ENCODE data around the gene DNAH8.
A peak's percentile ranks its signal among the peaks of the same experiment; 100 is the strongest.
"Not testable (repeated sequence)": the region's sequence is repeated elsewhere in the genome, so short reads cannot be mapped to it uniquely, and the experiment has no call there.

The DNAH8 gene

GRCh38 chr6:38846361-38846760, 131.2 kb downstream of the DNAH8 start:
- no peak for DNase-seq

DNA sequence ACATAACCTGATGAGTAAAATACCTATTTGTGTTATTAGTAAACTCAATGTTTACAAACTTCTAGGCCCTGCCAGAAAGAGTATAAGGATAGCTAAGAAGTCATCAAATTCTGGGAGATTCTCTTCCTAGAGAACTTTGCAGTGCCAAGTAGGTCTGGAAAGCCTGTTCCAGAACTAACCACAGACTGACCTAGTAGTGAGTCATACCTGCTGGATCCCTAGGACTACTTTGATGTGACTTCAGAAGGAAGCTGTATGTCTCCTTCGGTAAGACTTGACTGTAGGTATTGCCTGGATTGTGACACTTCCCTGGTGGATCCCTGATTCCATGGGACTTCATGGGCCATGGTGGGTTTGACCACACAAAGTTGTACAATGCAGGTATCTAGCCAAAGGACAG, 131.7 kb downstream of the DNAH8 start:
- DNase-seq = no peak

- DNase-seq = no peak
These were observed 132.4 kb downstream of the DNAH8 start for GRCh38 chr6:38847497-38847896.

DNA sequence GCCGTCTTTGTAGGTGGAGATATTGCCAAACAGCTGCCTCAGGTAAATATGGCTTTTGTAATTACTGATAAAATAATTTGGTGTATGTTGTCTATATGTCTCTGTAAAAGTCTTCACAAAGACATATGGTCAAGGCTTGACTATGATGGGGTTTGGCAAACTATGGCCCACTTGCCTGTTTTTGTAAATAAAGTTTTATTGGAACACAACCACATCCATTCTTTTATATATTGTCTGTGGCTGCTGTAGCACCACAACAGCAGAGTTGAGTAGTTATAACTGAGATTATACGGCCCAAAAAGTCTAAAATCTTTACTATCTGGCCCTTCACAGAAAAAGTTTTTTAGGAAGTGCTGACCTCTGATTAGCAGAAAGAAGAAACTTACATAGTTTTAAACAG, 133.6 kb downstream of the DNAH8 start:
- no peak for DNase-seq

- no peak for DNase-seq
These were observed 137.1 kb downstream of the DNAH8 start for GRCh38 chr6:38852215-38852614.

- DNase-seq = no peak
These were observed 138.1 kb downstream of the DNAH8 start for GRCh38 chr6:38853236-38853635.

DNA sequence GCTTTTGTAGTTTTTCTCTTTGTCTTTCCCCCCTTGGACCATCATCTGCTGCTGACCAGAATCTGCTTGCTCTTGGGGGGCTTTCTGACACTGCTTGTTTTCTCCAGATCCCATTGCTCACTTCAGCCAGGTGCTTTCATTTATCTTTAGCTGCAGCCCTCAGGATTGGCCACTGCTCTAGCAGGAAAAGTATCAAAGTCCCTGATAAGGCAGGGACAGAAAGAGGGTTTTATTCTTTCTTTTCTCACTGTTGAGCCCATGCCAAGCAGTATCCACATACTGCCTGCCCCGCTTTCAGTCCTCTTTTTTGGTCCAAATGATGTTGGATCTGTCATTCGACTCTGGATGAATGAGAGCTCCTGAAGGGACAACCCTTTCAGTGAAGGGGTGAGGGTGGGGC, 141.4 kb downstream of the DNAH8 start:
- no peak for DNase-seq

DNA sequence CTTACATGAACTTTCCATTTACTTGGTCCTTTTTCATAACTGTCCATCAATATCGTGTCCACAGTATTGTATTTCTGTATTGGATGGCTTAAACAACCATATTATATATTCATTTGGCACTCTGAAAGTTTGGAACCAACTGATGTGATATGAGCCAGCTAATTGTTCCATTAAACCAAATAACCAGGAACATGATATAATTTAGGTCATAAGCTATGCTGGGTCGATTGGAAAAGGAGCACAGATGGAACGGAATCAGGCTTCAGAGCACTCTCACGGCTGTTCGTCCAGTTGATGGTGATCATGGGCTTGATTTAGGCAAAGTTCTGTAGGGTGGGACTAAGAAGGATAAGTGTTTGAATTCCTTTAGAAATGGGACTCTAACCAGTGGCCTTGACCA, 142.7 kb downstream of the DNAH8 start:
- DNase-seq = no peak

DNA sequence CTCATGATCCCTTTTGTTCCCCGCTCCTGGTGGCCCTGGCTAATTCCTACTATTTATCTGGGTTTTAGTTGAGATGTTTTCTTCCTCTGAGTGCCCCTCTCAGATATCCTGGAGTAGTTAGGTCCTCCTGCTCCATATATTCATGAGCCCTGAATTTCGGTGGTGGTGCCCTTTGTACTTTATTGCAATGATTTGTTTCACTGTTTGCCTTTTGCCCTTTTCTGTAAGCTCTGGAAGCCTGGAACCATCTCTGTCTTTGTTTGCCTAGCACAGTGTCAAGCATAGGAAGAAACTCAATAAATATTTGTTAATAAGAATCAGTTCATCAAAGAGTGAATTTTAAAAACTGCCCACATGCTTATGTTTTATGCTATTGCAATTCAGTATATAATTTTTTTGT, 144.9 kb downstream of the DNAH8 start:
- no peak for DNase-seq

DNA sequence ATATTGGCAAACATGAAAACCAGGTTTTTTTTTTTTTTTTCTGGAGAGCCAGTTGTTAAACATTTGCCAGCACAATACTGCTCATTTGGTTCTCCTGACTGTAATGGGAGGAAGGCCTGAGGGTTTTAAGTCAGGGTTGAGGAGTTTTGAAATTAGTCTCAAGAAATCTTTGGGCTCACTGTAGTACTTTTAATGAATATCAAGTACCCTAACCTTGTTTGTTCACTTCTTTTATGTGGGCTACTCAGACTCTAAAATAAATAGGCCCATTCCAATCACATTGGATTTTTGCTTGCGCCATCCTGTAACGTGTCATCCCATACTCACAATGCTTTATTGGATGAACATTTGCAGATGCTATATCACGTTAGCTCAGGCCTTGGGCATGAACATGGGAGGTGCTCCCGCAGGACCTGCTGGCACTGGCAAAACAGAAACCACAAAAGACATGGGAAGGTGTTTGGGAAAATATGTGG, 146.9 kb downstream of the DNAH8 start:
- DNase-seq = no peak

DNA sequence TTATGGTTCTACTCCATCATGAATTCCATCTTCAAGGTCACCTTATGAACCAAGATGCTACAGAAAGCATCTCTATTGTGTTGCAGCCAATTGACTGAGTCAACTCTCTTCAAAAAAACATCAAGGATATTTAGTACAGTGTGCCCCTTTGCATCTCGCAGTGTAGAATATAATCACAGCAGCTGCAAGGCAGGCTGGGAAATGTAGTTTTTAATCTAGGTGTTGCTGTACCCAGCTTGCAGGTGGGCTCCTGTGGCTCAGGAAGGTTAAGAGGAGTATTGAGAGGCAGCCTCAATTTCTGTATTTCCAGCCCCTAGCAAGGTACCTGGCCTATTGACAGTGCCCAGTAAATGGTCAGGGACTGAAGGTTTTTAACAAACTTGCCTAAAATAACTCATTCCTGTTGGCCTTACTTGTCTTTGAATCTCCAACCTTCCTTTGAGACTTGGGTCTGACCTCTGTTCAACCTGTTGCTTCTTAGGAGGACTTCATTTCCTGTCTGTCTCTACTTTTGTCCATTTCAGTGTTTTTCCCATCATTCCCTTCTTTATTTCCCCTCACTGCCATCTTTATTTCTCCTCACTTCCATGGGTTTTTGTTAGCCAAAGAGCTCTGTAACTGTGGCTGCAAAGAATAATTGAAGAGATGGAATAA, 150.5 kb downstream of the DNAH8 start:
- DNase-seq = no peak

DNA sequence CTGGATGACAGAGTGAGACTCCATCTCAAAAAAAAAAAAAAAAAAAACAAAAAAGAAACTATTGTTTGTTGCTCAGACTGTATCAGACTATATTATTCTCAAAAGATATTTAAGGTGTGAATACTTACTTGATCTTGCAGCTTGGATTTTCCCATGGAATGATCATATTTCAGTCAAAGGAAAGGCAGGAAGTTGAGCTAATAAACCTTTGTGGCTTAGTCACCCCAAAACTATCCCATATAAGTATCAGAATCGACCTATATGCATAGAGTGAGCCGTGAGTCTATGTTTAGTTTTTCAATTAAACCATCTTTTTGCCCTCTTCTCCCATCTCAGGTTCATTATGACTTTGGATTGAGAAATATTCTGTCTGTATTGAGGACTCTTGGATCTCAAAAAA, 152.6 kb downstream of the DNAH8 start:
- no peak for DNase-seq

DNA sequence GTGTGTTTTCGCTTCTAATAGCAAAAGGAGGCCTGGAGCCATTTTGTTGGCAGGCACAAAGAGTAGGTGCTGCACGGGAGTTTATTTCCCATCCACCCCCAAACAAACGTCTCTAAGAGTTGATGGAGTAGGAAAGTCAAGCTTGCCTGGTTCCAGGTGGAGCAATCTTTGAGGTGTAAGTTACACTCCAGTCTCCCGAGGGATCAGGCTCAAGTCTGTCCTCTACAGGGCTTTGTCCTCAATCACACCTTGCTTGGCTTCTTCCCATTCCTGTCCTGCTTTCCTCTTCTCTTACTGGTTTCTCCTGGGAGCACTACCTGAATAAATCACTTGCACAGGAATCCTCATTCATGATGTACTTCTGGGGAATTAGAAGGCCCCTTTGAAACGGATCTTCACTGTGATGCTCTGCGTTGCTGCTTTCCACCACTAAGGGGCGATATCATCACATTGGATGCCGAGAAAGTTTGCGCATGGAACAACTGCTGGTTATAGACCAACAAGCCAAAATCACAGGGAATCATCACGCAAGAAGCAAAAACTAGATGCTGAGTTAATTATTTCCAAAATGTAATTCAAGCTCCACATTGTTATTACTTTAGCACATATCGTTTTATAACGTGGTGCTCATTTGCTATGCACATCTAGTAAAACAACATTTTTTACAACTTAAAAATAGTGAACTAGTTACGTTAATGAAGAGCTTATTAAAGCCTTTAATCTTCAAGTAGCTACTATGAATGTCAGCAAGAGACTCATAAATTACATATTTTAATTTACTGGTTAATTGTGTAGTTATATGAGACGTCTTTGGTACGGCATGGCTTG, 156.8 kb downstream of the DNAH8 start:
- DNase-seq = peak; percentile 64

DNA sequence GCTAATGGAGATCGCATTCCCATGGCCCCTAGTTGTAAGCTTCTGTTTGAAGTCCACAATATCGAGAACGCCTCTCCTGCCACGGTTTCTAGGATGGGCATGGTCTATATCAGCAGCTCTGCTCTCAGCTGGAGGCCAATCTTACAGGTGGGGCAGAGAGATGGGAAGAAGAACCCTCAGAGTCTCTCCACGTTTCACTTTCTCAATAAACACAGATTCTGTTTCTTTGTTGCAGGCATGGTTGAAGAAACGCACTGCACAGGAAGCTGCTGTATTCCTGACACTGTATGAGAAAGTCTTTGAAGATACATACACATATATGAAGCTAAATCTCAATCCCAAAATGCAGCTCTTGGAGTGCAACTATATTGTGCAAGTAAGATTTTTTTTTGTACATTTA, 157.9 kb downstream of the DNAH8 start:
- no peak for DNase-seq

- not testable (repeated sequence) for DNase-seq
These were observed 158.7 kb downstream of the DNAH8 start for GRCh38 chr6:38873816-38874215.

DNA sequence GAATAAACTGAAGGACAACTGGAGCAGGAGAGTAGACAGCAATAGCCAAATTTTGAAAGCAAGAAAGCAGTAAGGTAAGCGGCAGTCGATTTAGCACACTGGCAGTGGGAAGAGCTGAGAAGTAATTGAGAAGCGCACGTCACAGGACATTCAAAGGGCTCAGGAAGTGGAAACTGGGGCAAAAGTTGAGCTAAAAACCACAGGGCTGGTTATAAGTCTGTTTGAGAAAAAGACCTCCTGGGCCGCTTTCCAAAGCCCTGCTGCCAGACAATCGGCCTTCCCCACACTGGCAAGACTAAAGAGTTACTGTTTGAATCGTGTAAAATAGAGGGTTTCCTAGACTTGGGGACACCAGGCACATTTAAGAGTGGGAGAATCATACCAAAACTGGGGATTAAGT, 161.4 kb downstream of the DNAH8 start:
- DNase-seq = no peak

DNA sequence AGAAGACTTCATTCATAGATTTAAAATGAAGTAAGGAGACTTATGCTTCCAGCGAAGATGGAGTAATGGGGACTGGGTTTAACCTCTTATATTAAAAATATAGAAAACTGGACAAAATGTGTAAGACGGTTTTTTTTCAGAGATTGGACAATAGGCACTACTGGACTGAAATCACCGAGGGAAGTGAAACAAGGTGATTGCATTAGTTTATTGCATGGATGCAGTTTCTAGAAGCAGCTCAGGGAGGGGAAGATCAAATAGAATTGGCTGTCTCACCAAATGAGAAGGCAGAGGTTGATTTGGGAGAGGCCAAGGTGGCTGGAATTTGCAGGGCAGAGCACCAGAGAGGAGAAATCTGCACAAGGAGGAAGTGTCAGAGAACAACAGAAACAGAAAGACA, 162.6 kb downstream of the DNAH8 start:
- no peak for DNase-seq

DNA sequence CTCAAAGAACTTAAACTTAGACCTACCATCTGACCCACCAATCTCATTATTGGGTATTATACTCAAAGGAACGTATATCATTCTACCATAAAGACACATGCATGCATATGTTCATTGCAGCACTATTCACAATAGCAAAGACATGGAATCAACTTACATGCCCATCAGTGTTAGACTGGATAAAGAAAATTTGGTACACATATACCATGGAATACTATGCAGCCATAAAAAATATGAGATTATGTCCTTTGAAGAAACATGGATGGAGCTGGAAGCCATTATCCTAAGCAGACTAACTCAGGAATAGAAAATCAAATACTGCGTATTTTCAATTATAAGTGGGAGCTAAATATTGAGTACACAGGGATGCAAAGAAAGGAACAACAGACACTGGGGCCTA, 167.0 kb downstream of the DNAH8 start:
- no peak for DNase-seq

GRCh38 chr6:38897507-38897906, 182.4 kb downstream of the DNAH8 start:
- no peak for DNase-seq

- no peak for DNase-seq
These were observed 186.9 kb downstream of the DNAH8 start for GRCh38 chr6:38901802-38902522.

DNA sequence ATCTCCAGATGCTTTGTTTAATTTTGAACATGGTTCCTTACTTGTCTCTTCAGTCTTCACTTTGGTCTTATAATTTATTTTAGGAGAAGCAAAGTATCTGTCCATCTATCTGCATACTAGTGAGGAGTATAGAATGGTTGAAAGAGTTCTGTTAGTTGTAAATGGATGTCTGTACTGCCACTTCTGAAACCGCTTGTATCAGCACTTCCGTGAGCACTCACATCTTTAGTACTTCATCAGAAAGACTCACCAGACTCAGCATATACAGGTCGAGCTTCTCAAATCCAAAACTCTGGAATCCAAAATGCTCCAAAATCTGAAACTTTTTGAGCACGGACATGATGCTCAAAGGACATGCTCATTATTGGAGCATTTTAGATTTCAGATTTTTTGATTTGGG, 191.5 kb downstream of the DNAH8 start:
- no peak for DNase-seq

DNA sequence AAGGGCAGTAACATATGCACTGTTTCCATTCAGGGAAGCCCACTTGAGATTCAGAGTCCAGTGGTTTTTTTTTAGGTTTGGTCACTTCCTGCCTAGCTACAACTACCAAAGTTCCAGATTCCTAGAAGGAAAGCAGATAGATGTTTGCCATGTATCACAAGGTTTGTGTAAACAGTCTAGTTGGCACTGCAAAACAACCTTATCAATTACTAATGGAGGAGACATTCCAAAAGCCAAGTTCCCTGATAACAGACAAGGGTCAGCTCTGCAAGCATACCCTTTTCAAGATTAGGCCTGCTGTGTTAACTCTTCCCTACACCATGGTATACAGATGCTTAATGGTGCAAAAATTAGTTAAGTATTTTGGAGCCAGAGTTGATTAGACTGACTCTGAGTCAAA, 192.2 kb downstream of the DNAH8 start:
- DNase-seq = no peak

GRCh38 chr6:38909015-38909730, 194.1 kb downstream of the DNAH8 start:
- peak; percentile 29 for DNase-seq

Data from NCI-H345 (cell line).